ENCODE measurements around the gene C3. TPM values are rescaled to one million over a fixed set of nuclear protein-coding genes. Genes with fewer than 3 reads are reported as not detected.

C3 gene
- total and polyA plus RNA-seq, 2 of the 13 experiments (the other 11 are each of a cell fraction or from before 2014, with no cell fraction given) = 1,455 to 6,272 TPM

GRCh38 chr19:6720369-6721137 lies at the start of gene C3 (continued):
- TF ChIP-seq MYC (CRISPR knock-in tag; IDR thresholded peaks at IDR 0.05; ENCODE audit: borderline replicate concordance) (peak; percentile 83; the same call in 1 of the 2 replicates), ZNF598 (CRISPR knock-in tag; IDR thresholded peaks at IDR 0.05; ENCODE audit: borderline replicate concordance) (0 out of 2 replicates have a peak, but pooled peaks have one; percentile 16), ESRRA (CRISPR knock-in tag; IDR thresholded peaks at IDR 0.05; ENCODE audit: low read depth) (peak; percentile 96), ZNF331 (CRISPR knock-in tag; IDR thresholded peaks at IDR 0.05) (peak; percentile 87), ZNF879 (CRISPR knock-in tag; IDR thresholded peaks at IDR 0.05) (no peak), ZNF441 (CRISPR knock-in tag; IDR thresholded peaks at IDR 0.05; ENCODE audit: borderline replicate concordance) (peak; percentile 44; the same call in 1 of the 2 replicates), HMGXB3 (CRISPR knock-in tag; IDR thresholded peaks at IDR 0.05; ENCODE audit: borderline replicate concordance) (peak; percentile 85), ZBTB7A (CRISPR knock-in tag; IDR thresholded peaks at IDR 0.05) (peak; percentile 60; the same call in 1 of the 2 replicates), FOXO1 (CRISPR knock-in tag; IDR thresholded peaks at IDR 0.05) (peak; percentile 78), ZNF33A (CRISPR knock-in tag; IDR thresholded peaks at IDR 0.05; ENCODE audit: borderline replicate concordance) (peak; percentile 77; the same call in 1 of the 2 replicates), ZNF576 (CRISPR knock-in tag; IDR thresholded peaks at IDR 0.05) (no peak), ZNF512B (CRISPR knock-in tag; IDR thresholded peaks at IDR 0.05; ENCODE audit: borderline replicate concordance) (no peak; the same call in 1 of the 2 replicates), U2AF2 (IDR thresholded peaks at IDR 0.05; ENCODE audit: low read depth, low read length) (0 out of 2 replicates have a peak, but pooled peaks have one; percentile 41), BRCA1 (CRISPR knock-in tag; IDR thresholded peaks at IDR 0.05) (peak; percentile 56; the same call in 1 of the 2 replicates), ZMAT3 (CRISPR knock-in tag; conservative IDR thresholded peaks at IDR 0.05) (peak; percentile 88), KDM5A (IDR thresholded peaks at IDR 0.05; ENCODE audit: borderline replicate concordance, low read length) (peak; percentile 61; the same call in 1 of the 2 replicates), SAFB2 (CRISPR knock-in tag; IDR thresholded peaks at IDR 0.05; ENCODE audit: borderline replicate concordance, low read depth) (no peak), ZMAT5 (CRISPR knock-in tag; IDR thresholded peaks at IDR 0.05; ENCODE audit: borderline replicate concordance, low read depth) (no peak), HOXA5 (CRISPR knock-in tag; IDR thresholded peaks at IDR 0.05) (peak; percentile 72; the same call in 1 of the 2 replicates), ZNF839 (CRISPR knock-in tag; IDR thresholded peaks at IDR 0.05; ENCODE audit: borderline replicate concordance) (peak; percentile 80; the same call in 1 of the 2 replicates)
